T-helper 2 cell (primary cell): ENCODE results near the gene TPST1.
"Not testable (repeated sequence)": the region's sequence is repeated elsewhere in the genome, so short reads cannot be mapped to it uniquely, and the experiment has no call there.

Source experiments
- DNase-seq, 5 experiments: peaks; one replicate each; pipeline versions ENCODE4 v3.0.0 to v3.0.0-alpha.2; 2012 to 2022

TPST1 gene

DNA sequence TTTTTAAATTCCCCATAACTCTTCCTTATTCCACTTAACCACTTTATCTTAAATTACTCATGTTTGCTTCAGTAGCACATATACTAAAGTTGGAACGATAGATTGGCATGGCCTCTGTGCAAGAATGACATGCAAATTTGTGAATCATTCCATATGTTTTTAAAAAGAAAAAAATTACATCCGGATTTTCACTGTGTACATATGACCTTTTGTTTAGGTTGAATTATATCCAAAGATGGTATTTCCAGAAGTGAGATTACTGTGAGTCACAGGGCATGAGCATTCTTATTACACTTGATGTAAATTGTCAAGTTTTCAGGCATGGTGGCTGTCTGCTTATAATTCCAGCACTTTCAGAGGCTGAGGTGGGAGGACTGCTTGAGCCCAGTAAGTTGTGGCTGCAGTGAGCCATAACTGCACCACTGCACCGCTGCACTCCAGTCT lies 190.0 kb downstream of the TPST1 start:
- DNase-seq = not testable (repeated sequence)

DNA sequence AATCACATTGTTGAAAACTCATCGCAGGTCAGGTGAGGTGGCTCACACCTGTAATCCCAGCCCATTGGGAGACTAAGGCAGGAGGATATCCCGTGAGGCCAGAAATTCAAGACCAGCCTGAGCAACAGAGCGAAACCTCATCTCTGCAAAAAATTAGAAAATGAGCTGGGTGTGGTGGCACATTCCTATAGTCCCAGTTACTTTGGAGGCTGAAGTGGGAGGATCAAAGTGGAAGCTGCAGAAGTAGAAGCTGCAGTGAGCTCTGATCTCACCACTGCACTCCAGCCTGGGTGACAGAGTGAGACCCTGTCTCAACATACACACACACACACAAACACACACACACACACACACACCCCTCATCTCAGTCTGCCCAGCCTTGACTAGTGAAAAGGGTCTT lies 190.9 kb downstream of the TPST1 start:
- not testable (repeated sequence) for DNase-seq

DNA sequence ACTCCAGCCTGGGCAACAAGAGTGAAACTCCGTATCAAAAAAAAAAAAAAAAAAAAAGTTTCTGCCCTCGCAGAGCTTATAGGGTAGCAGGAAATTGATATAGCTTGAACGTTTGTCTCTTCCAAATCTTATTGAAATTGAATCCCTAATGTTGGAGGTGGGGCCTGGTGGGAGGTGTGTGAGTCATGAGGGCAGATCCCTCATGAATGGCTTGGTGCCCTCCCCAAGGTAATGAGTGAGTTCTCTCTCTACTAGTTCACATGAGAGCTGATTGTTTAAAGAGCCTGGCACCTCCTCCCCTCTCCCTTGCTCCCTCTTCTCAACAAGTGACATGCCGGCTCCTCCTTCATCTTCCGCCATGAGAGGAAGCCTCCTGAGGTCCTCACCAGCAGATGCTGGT lies 193.7 kb downstream of the TPST1 start:
- not testable (repeated sequence) for DNase-seq

- DNase-seq = no peak
These were observed 194.4 kb downstream of the TPST1 start for GRCh38 chr7:66399566-66399965.

GRCh38 chr7:66400400-66400799 lies 195.3 kb downstream of the TPST1 start:
- DNase-seq = no peak

DNA sequence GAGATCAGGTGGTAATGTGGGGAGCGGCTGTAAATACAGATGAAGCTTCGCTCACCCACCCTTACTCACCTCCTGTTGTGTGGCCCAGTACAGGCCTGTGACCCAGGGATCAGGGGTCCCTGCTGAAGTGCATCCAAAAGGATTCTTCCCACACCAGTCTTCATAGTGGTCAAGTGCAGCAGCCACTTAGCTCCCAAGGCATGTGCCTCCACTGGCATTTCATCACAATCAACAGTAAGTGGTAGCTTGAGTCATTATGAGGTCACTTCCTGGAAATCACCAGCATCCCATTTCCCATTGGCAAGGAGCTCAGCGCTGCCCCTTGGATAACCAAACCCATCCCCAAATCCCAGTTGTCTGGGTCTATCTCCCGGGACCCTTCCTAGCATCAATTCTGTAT lies 196.0 kb downstream of the TPST1 start:
- not testable (repeated sequence) for DNase-seq

- DNase-seq = not testable (repeated sequence)
These were observed 196.8 kb downstream of the TPST1 start for GRCh38 chr7:66401932-66402331.

- no peak for DNase-seq
These were observed 198.4 kb downstream of the TPST1 start for GRCh38 chr7:66403564-66403963.

- no peak for DNase-seq
These were observed 204.4 kb downstream of the TPST1 start for GRCh38 chr7:66409493-66409892.
